Body of pancreas (tissue), 4 donors: ENCODE measurements around the gene PBX1.

Experiments used
- POLR2A ChIP-seq, 3 donors: fragments of 450-650 bp; IDR thresholded peaks; one replicate each; pipeline ENCODE4 v1.6.1; 2016; ENCODE audit warnings: antibody characterized with exemption in 3 of 3, mild to moderate bottlenecking in 2 of 3
- TF ChIP-seq, protein P1 (sequence below), 7 experiments: fragments of 450-650 bp in 4 of 7; fragments of 200-600 bp in 3 of 7; sonication (generic) in 3 of 7; IDR thresholded peaks; one replicate each; pipeline ENCODE4 v1.5.1; 2016 to 2019; ENCODE audit warnings: antibody characterized with exemption in 7 of 7

DNA sequence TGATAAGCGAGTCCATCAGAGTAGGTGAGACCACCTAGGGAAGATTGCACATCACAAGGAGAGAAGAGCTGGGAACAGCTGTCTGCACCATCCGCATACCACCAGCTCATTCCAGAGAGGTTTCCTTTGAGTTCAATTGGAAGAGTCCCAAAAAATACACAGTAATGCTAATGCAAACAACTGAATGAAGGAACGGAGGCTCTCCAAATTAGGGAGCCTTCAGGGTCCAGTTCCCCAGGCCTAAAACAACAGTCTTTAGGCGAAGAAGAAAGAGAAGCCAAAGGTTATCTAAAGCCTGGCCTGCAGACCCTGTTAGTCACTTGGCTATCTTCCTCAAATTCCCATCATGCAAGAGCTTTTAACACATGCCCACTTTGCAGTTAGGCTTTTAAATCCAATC is 246.4 kb downstream of the PBX1 start:
- TF ChIP-seq, protein P1, sequence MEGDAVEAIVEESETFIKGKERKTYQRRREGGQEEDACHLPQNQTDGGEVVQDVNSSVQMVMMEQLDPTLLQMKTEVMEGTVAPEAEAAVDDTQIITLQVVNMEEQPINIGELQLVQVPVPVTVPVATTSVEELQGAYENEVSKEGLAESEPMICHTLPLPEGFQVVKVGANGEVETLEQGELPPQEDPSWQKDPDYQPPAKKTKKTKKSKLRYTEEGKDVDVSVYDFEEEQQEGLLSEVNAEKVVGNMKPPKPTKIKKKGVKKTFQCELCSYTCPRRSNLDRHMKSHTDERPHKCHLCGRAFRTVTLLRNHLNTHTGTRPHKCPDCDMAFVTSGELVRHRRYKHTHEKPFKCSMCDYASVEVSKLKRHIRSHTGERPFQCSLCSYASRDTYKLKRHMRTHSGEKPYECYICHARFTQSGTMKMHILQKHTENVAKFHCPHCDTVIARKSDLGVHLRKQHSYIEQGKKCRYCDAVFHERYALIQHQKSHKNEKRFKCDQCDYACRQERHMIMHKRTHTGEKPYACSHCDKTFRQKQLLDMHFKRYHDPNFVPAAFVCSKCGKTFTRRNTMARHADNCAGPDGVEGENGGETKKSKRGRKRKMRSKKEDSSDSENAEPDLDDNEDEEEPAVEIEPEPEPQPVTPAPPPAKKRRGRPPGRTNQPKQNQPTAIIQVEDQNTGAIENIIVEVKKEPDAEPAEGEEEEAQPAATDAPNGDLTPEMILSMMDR (IDR thresholded peaks at IDR 0.05): no peak
- no peak for TF ChIP-seq POLR2A (IDR thresholded peaks at IDR 0.05)
